GM12875 (cell line): ENCODE data around the gene MYO15B.

Source experiments
- H3K4me3 ChIP-seq: one replicate; pipeline ENCODE4 v1.5.1; 2011; ENCODE audit warnings: low read depth, low read length, control low read depth
- TF ChIP-seq, protein P1 (sequence below): IDR thresholded peaks from 2 replicates; pipeline ENCODE4 v1.5.1; 2011; ENCODE audit warnings: low read depth, mild to moderate bottlenecking, control low read depth, inconsistent platforms, low read length, moderate library complexity, borderline replicate concordance; ENCODE audit not compliant: insufficient read depth

Gene MYO15B

GRCh38 chr17:75642182-75642783 lies 54.7 kb downstream of the MYO15B start:
- H3K4me3 ChIP-seq: no peak overlapping the region
- TF ChIP-seq, protein P1, sequence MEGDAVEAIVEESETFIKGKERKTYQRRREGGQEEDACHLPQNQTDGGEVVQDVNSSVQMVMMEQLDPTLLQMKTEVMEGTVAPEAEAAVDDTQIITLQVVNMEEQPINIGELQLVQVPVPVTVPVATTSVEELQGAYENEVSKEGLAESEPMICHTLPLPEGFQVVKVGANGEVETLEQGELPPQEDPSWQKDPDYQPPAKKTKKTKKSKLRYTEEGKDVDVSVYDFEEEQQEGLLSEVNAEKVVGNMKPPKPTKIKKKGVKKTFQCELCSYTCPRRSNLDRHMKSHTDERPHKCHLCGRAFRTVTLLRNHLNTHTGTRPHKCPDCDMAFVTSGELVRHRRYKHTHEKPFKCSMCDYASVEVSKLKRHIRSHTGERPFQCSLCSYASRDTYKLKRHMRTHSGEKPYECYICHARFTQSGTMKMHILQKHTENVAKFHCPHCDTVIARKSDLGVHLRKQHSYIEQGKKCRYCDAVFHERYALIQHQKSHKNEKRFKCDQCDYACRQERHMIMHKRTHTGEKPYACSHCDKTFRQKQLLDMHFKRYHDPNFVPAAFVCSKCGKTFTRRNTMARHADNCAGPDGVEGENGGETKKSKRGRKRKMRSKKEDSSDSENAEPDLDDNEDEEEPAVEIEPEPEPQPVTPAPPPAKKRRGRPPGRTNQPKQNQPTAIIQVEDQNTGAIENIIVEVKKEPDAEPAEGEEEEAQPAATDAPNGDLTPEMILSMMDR: no peak

DNA sequence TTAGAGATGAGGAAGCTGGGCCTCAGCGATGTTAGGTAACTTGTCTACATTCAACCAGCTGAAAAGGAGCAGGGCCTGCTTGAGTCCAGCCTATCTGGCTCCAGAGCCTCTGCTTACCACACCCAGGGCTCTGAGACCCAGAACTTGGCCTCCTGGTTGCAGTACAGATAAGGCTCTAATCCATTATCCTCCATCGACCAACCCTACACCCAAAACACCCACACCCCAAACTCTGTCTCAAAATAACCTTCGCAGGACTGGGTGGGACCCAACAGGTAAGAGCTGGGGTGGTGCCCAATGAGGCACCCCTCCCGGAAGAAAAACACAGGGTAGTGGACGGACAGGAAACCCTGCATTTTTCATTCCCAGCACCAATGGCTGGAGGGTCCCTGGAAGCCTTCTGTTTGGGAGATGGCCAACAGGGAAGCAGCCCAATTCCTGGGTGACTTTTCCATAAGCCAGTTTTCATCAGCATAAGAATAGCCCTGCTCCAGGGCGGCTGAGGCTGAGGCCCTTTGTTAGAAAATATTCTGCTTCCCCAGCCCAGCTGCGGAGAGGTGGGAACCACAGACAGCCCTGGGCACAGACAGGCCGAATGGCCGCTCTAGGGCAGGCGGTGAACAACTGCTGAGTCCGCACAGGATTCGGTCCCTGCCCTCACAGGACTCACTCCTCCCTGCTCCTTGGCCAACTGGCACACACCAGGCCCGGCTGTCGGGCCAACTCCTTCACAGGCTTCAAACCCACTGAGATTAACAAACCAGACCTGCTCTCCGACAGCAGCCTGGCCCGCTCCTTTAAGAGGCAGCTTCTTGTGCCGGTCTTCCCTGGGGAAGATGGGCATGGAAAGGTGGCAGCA lies 55.4 kb downstream of the MYO15B start:
- no peak overlapping the region for H3K4me3 ChIP-seq
- TF ChIP-seq, protein P1: no peak

GRCh38 chr17:75643643-75644017 lies 56.0 kb downstream of the MYO15B start:
- TF ChIP-seq, protein P1: no peak
- H3K4me3 ChIP-seq: no peak overlapping the region

DNA sequence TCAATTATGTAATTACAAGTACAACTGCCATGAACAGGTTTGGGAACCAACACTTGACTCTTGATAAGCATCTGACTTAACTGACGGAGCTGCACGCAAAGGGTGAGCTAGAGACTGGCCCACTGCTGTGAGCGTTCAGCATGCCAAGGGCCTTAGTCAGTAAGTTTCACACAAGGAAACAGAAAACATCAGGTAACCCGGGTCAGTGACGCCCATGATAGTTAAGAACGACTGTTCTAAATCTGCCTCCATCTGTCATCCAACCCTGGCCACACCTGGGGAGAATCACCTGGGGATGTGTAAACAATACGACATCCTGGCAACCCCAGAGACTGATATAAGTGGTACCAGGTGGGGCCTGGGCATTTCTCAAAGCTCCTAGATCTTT lies 57.9 kb downstream of the MYO15B start:
- TF ChIP-seq, protein P1: no peak
- no peak overlapping the region for H3K4me3 ChIP-seq

- H3K4me3 ChIP-seq: no peak overlapping the region
- TF ChIP-seq, protein P1: no peak
Measured at GRCh38 chr17:75645889-75646637, 58.5 kb downstream of the MYO15B start.

GRCh38 chr17:75646638-75646992 lies 59.0 kb downstream of the MYO15B start:
- TF ChIP-seq, protein P1: no peak
- no peak overlapping the region for H3K4me3 ChIP-seq
